Vagina (tissue), 2 donors: ENCODE data around the gene SPRYD3.

Source experiments
- POLR2A ChIP-seq, 2 donors: fragments of 450-650 bp; IDR thresholded peaks; one replicate each; pipeline ENCODE4 v1.6.1; 2017; ENCODE audit warnings: antibody characterized with exemption in 2 of 2, mild to moderate bottlenecking in 2 of 2, moderate library complexity in 2 of 2
- POLR2AphosphoS5 ChIP-seq, 2 donors: sonication (generic); formaldehyde crosslinking; IDR thresholded peaks; one replicate each; pipeline ENCODE4 v1.9.0; 2017; ENCODE audit warnings: antibody characterized with exemption in 2 of 2, mild to moderate bottlenecking in 2 of 2, low read depth in 1 of 2; ENCODE audit not compliant: insufficient read depth in 1 of 2

- no peak for TF ChIP-seq POLR2A (IDR thresholded peaks at IDR 0.05)
- TF ChIP-seq POLR2AphosphoS5 (IDR thresholded peaks at IDR 0.05; ENCODE audit: insufficient read depth in 1 of 2, low read depth in 1 of 2) = no peak
Measured at GRCh38 chr12:53113951-53114350, 34.8 kb upstream of the SPRYD3 start.
